ENCODE data around the gene ZNF536. TPM values are rescaled to one million over a fixed set of nuclear protein-coding genes. Genes with fewer than 3 reads are reported as not detected.

The ZNF536 gene
- total RNA-seq, 1 experiment from 2014 or later, result 0.35 TPM

DNA sequence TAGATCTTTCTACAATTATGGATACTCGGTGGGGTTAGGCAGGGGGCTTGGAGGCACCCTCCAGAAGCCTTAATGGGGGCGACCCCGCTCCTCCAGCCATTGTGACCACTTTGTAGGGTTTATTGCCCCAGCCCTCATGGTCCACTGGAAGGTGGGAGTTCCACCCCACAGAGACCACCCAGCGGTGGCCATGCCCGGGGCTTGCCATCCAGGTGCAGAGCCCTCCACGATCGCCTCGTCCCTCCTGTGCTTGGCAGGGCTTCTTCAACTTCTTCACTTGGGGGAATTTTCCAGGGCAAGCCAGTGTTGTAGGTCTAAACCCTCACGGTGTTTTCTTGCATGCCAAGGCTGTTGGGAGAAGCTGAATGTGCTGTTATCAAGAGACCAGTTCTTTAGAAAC is 16.1 kb downstream of the ZNF536 start (continued):
- TF ChIP-seq, protein P1, sequence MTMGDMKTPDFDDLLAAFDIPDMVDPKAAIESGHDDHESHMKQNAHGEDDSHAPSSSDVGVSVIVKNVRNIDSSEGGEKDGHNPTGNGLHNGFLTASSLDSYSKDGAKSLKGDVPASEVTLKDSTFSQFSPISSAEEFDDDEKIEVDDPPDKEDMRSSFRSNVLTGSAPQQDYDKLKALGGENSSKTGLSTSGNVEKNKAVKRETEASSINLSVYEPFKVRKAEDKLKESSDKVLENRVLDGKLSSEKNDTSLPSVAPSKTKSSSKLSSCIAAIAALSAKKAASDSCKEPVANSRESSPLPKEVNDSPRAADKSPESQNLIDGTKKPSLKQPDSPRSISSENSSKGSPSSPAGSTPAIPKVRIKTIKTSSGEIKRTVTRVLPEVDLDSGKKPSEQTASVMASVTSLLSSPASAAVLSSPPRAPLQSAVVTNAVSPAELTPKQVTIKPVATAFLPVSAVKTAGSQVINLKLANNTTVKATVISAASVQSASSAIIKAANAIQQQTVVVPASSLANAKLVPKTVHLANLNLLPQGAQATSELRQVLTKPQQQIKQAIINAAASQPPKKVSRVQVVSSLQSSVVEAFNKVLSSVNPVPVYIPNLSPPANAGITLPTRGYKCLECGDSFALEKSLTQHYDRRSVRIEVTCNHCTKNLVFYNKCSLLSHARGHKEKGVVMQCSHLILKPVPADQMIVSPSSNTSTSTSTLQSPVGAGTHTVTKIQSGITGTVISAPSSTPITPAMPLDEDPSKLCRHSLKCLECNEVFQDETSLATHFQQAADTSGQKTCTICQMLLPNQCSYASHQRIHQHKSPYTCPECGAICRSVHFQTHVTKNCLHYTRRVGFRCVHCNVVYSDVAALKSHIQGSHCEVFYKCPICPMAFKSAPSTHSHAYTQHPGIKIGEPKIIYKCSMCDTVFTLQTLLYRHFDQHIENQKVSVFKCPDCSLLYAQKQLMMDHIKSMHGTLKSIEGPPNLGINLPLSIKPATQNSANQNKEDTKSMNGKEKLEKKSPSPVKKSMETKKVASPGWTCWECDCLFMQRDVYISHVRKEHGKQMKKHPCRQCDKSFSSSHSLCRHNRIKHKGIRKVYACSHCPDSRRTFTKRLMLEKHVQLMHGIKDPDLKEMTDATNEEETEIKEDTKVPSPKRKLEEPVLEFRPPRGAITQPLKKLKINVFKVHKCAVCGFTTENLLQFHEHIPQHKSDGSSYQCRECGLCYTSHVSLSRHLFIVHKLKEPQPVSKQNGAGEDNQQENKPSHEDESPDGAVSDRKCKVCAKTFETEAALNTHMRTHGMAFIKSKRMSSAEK (CRISPR knock-in tag; IDR thresholded peaks at IDR 0.05; ENCODE audit: borderline replicate concordance), result no peak
- no peak for TF ChIP-seq FOXP1 (CRISPR knock-in tag; IDR thresholded peaks at IDR 0.05; ENCODE audit: borderline replicate concordance)
- TF ChIP-seq, protein P2, sequence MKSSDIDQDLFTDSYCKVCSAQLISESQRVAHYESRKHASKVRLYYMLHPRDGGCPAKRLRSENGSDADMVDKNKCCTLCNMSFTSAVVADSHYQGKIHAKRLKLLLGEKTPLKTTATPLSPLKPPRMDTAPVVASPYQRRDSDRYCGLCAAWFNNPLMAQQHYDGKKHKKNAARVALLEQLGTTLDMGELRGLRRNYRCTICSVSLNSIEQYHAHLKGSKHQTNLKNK (CRISPR knock-in tag; IDR thresholded peaks at IDR 0.05), result no peak
- TF ChIP-seq, protein P3, sequence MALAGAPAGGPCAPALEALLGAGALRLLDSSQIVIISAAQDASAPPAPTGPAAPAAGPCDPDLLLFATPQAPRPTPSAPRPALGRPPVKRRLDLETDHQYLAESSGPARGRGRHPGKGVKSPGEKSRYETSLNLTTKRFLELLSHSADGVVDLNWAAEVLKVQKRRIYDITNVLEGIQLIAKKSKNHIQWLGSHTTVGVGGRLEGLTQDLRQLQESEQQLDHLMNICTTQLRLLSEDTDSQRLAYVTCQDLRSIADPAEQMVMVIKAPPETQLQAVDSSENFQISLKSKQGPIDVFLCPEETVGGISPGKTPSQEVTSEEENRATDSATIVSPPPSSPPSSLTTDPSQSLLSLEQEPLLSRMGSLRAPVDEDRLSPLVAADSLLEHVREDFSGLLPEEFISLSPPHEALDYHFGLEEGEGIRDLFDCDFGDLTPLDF (CRISPR knock-in tag; IDR thresholded peaks at IDR 0.05), result no peak
- TF ChIP-seq, protein P4, sequence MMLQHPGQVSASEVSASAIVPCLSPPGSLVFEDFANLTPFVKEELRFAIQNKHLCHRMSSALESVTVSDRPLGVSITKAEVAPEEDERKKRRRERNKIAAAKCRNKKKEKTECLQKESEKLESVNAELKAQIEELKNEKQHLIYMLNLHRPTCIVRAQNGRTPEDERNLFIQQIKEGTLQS (CRISPR knock-in tag; conservative IDR thresholded peaks at IDR 0.05), result no peak
- TF ChIP-seq, protein P5, sequence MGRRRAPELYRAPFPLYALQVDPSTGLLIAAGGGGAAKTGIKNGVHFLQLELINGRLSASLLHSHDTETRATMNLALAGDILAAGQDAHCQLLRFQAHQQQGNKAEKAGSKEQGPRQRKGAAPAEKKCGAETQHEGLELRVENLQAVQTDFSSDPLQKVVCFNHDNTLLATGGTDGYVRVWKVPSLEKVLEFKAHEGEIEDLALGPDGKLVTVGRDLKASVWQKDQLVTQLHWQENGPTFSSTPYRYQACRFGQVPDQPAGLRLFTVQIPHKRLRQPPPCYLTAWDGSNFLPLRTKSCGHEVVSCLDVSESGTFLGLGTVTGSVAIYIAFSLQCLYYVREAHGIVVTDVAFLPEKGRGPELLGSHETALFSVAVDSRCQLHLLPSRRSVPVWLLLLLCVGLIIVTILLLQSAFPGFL (CRISPR knock-in tag; IDR thresholded peaks at IDR 0.05; ENCODE audit: borderline replicate concordance), result no peak
- no peak for TF ChIP-seq NR2C2 (CRISPR knock-in tag; IDR thresholded peaks at IDR 0.05)
- TF ChIP-seq, protein P6, sequence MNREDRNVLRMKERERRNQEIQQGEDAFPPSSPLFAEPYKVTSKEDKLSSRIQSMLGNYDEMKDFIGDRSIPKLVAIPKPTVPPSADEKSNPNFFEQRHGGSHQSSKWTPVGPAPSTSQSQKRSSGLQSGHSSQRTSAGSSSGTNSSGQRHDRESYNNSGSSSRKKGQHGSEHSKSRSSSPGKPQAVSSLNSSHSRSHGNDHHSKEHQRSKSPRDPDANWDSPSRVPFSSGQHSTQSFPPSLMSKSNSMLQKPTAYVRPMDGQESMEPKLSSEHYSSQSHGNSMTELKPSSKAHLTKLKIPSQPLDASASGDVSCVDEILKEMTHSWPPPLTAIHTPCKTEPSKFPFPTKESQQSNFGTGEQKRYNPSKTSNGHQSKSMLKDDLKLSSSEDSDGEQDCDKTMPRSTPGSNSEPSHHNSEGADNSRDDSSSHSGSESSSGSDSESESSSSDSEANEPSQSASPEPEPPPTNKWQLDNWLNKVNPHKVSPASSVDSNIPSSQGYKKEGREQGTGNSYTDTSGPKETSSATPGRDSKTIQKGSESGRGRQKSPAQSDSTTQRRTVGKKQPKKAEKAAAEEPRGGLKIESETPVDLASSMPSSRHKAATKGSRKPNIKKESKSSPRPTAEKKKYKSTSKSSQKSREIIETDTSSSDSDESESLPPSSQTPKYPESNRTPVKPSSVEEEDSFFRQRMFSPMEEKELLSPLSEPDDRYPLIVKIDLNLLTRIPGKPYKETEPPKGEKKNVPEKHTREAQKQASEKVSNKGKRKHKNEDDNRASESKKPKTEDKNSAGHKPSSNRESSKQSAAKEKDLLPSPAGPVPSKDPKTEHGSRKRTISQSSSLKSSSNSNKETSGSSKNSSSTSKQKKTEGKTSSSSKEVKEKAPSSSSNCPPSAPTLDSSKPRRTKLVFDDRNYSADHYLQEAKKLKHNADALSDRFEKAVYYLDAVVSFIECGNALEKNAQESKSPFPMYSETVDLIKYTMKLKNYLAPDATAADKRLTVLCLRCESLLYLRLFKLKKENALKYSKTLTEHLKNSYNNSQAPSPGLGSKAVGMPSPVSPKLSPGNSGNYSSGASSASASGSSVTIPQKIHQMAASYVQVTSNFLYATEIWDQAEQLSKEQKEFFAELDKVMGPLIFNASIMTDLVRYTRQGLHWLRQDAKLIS (CRISPR knock-in tag; IDR thresholded peaks at IDR 0.05; ENCODE audit: borderline replicate concordance), result no peak
- TF ChIP-seq, protein P7, sequence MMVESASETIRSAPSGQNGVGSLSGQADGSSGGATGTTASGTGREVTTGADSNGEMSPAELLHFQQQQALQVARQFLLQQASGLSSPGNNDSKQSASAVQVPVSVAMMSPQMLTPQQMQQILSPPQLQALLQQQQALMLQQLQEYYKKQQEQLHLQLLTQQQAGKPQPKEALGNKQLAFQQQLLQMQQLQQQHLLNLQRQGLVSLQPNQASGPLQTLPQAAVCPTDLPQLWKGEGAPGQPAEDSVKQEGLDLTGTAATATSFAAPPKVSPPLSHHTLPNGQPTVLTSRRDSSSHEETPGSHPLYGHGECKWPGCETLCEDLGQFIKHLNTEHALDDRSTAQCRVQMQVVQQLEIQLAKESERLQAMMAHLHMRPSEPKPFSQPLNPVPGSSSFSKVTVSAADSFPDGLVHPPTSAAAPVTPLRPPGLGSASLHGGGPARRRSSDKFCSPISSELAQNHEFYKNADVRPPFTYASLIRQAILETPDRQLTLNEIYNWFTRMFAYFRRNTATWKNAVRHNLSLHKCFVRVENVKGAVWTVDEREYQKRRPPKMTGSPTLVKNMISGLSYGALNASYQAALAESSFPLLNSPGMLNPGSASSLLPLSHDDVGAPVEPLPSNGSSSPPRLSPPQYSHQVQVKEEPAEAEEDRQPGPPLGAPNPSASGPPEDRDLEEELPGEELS (CRISPR knock-in tag; IDR thresholded peaks at IDR 0.05), result no peak
- TF ChIP-seq CBFB (CRISPR knock-in tag; IDR thresholded peaks at IDR 0.05; ENCODE audit: low read depth), result no peak
- TF ChIP-seq, protein P8, sequence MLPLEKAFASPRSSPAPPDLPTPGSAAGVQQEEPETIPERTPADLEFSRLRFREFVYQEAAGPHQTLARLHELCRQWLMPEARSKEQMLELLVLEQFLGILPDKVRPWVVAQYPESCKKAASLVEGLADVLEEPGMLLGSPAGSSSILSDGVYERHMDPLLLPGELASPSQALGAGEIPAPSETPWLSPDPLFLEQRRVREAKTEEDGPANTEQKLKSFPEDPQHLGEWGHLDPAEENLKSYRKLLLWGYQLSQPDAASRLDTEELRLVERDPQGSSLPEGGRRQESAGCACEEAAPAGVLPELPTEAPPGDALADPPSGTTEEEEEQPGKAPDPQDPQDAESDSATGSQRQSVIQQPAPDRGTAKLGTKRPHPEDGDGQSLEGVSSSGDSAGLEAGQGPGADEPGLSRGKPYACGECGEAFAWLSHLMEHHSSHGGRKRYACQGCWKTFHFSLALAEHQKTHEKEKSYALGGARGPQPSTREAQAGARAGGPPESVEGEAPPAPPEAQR (CRISPR knock-in tag; IDR thresholded peaks at IDR 0.05), result no peak
- TF ChIP-seq ATF1 (CRISPR knock-in tag; IDR thresholded peaks at IDR 0.05), result no peak
- no peak for TF ChIP-seq ZNF416 (CRISPR knock-in tag; IDR thresholded peaks at IDR 0.05)
